ENCODE data around the gene ZC3H10. TPM values are rescaled to one million over a fixed set of nuclear protein-coding genes. Genes with fewer than 3 reads are reported as not detected.

ZC3H10 gene
- total and polyA plus RNA-seq, 2 of the 13 experiments (the other 11 are each of a cell fraction or from before 2014, with no cell fraction given) = 0.70 to 2.3 TPM

- TF ChIP-seq SOX13 (IDR thresholded peaks at IDR 0.05) (peak; percentile 93), SOX13 (CRISPR knock-in tag; conservative IDR thresholded peaks at IDR 0.05 in 1 of 2, IDR thresholded peaks at IDR 0.05 in 1 of 2) (peak in 1 of 2 experiments; percentile 96; a peak in 2 of 4 replicates), MAZ (IDR thresholded peaks at IDR 0.05; ENCODE audit: borderline replicate concordance, low read depth, low read length) (peak; percentile 84), MAZ (CRISPR knock-in tag; IDR thresholded peaks at IDR 0.05; ENCODE audit: low read depth) (peak; percentile 97), IRF9 (CRISPR knock-in tag; IDR thresholded peaks at IDR 0.05; ENCODE audit: borderline replicate concordance) (peak; percentile 82), FOXK1 (CRISPR knock-in tag; IDR thresholded peaks at IDR 0.05; ENCODE audit: borderline replicate concordance, low read depth) (peak; percentile 96), ZNF770 (CRISPR knock-in tag; IDR thresholded peaks at IDR 0.05) (peak; percentile 50; the same call in 1 of the 2 replicates), ZNF761 (CRISPR knock-in tag; conservative IDR thresholded peaks at IDR 0.05) (peak; percentile 80; the same call in 1 of the 2 replicates), ZNF451 (CRISPR knock-in tag; IDR thresholded peaks at IDR 0.05) (peak; percentile 35; the same call in 1 of the 2 replicates), HMG20A (CRISPR knock-in tag; IDR thresholded peaks at IDR 0.05; ENCODE audit: borderline replicate concordance) (peak; percentile 93), ARNTL (CRISPR knock-in tag; IDR thresholded peaks at IDR 0.05) (peak; percentile 98), CENPT (CRISPR knock-in tag; IDR thresholded peaks at IDR 0.05; ENCODE audit: low read depth) (no peak), ZNF18 (CRISPR knock-in tag; IDR thresholded peaks at IDR 0.05; ENCODE audit: insufficient replicate concordance) (peak; percentile 42), SMARCE1 (IDR thresholded peaks at IDR 0.05; ENCODE audit: borderline replicate concordance) (no peak), AGO2 (optimal IDR thresholded peaks at IDR 0.05; ENCODE audit: low read depth, low read length) (peak; percentile 51), FUBP1 (CRISPR knock-in tag; IDR thresholded peaks at IDR 0.05; ENCODE audit: borderline replicate concordance) (peak; percentile 78; the same call in 1 of the 2 replicates), TERF1 (CRISPR knock-in tag; IDR thresholded peaks at IDR 0.05) (no peak), DNMT3B (CRISPR knock-in tag; conservative IDR thresholded peaks at IDR 0.05) (0 out of 2 replicates have a peak, but pooled peaks have one; percentile 52), PAF1 (CRISPR knock-in tag; IDR thresholded peaks at IDR 0.05) (no peak), ZNF432 (CRISPR knock-in tag; IDR thresholded peaks at IDR 0.05; ENCODE audit: borderline replicate concordance) (no peak)
Measured at GRCh38 chr12:56081393-56082347, 36.4 kb upstream of the ZC3H10 start (continued).

Data from HepG2 (cell line).